ENCODE data around the gene PNMT. TPM values are rescaled to one million over a fixed set of nuclear protein-coding genes. Genes with fewer than 3 reads are reported as not detected.

The PNMT gene
- total RNA-seq (1 to 10 TPM in 1 of 2 donors, under 1 TPM in 1; 0.75 to 1.5 TPM), polyA plus RNA-seq (10 to 100 TPM in 1 of 2 donors, under 1 TPM in 1; 0.75 to 30.2 TPM)
- long read RNA-seq, donor 1: 0 reads
- long read RNA-seq, donor 2, partial matches to known transcripts: 0 of 1 reads
- long read RNA-seq, donor 2, other reads (novel, unspliced or antisense): 0 of 1 reads

DNA sequence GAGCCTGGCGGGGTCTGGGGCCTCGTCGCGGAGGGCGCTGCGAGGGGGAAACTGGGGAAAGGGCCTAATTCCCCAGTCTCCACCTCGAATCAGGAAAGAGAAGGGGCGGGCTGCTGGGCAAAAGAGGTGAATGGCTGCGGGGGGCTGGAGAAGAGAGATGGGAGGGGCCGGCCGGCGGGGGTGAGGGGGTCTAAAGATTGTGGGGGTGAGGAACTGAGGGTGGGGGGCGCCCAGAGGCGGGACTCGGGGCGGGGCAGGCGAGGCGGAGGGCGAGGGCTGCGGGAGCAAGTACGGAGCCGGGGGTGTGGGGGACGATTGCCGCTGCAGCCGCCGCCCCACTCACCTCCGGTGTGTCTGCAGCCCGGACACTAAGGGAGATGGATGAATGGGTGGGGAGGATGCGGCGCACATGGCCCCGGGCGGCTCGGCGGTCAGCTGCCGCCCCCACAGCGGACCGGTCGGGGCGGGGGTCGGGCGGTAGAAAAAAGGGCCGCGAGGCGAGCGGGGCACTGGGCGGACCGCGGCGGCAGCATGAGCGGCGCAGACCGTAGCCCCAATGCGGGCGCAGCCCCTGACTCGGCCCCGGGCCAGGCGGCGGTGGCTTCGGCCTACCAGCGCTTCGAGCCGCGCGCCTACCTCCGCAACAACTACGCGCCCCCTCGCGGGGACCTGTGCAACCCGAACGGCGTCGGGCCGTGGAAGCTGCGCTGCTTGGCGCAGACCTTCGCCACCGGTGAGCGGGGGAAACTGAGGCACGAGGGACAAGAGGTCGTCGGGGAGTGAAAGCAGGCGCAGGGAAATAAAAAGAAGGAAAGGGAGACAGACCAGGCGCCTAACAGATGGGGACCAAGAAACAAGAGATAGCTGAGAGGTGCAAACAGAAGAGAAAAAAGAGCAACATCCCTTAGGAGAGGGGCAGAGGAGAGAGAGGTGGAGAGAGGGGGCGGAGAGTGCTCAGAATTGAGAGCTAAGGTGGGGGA is at the start of gene PNMT:
Gene PNMT, plus strand, starts transcription at position 509 of the 980 bp plus-strand sequence. Its CDS starts 23 bp downstream, at position 532.
- no peak for ATAC-seq (ENCODE audit: low FRiP score)
- Histone ChIP-seq H3K4me1 (ENCODE audit: control insufficient read depth in 1 of 2, insufficient read depth in 2 of 2, low read length in 2 of 2) (no peaks in the 10 kb centered on the region), H3K27ac (ENCODE audit: low read depth in 1 of 2, low read length in 2 of 2) (peak within 1 kb of the TSS in 1 of 2 donors; percentile 15), H3K27me3 (ENCODE audit: control insufficient read depth in 1 of 2, insufficient read depth in 2 of 2, low read length in 1 of 2) (no peaks in the 10 kb centered on the region), H3K36me3 (ENCODE audit: control insufficient read depth in 1 of 2, insufficient read depth in 2 of 2, low read length in 1 of 2) (no peaks in the 10 kb centered on the region), H3K4me3 (ENCODE audit: low read length in 2 of 2) (no peak within 1 kb of the TSS), H3K9me3 (ENCODE audit: control insufficient read depth, low read length) (no peaks in the 10 kb centered on the region)
- intact Hi-C loops (cut with DNase I): loop anchor here (2.0 to 5.0 kb wide), 3 partner anchors 34 to 59 kb away; partner anchors contain the start of gene ERBB2 (in 2 of the 2)
- WGBS, 2 donors: 11 to 13% methylated on average over 74 to 85 of the region's 85 CpGs
- DNase-seq: peak; percentile 80 to 93

- Histone ChIP-seq H3K9me3 (ENCODE audit: control insufficient read depth, low read length) (no peaks in the 10 kb centered on the region), H3K27ac (ENCODE audit: low read depth in 1 of 2, low read length in 2 of 2) (no peak overlapping the region), H3K4me3 (ENCODE audit: low read length in 2 of 2) (no peak overlapping the region), H3K4me1 (ENCODE audit: control insufficient read depth in 1 of 2, insufficient read depth in 2 of 2, low read length in 2 of 2) (no peaks in the 10 kb centered on the region), H3K27me3 (ENCODE audit: control insufficient read depth in 1 of 2, insufficient read depth in 2 of 2, low read length in 1 of 2) (no peaks in the 10 kb centered on the region), H3K36me3 (ENCODE audit: control insufficient read depth in 1 of 2, insufficient read depth in 2 of 2, low read length in 1 of 2) (no peaks in the 10 kb centered on the region)
- DNase-seq: no peak
- ATAC-seq (ENCODE audit: low FRiP score): no peak
- intact Hi-C loops (cut with DNase I): loop anchor here in 1 of 2 donors (1.0 kb wide), 1 partner anchor 135 kb away; no protein-coding TSS in a partner anchor
- WGBS, 2 donors: 55 to 60% methylated on average over 13 of the region's 13 CpGs
These were observed 49.1 kb upstream of the PNMT start for GRCh38 chr17:39618956-39619785.

GRCh38 chr17:39619786-39620101 is 48.5 kb upstream of the PNMT start:
- H3K4me1 ChIP-seq (ENCODE audit: control insufficient read depth in 1 of 2, insufficient read depth in 2 of 2, low read length in 2 of 2): no peaks in the 10 kb centered on the region
- no peaks in the 10 kb centered on the region for H3K27me3 ChIP-seq (ENCODE audit: control insufficient read depth in 1 of 2, insufficient read depth in 2 of 2, low read length in 1 of 2)
- no peak for DNase-seq
- no peak for ATAC-seq (ENCODE audit: low FRiP score)
- H3K9me3 ChIP-seq (ENCODE audit: control insufficient read depth, low read length): no peaks in the 10 kb centered on the region
- intact Hi-C loops (cut with DNase I): loop anchor here (5.0 kb wide), 2 partner anchors 53 to 113 kb away; partner anchors contain the start of gene MIEN1 (in 2 of the 2)
- no peak overlapping the region for H3K27ac ChIP-seq (ENCODE audit: low read depth in 1 of 2, low read length in 2 of 2)
- H3K4me3 ChIP-seq (ENCODE audit: low read length in 2 of 2): no peak overlapping the region
- no peaks in the 10 kb centered on the region for H3K36me3 ChIP-seq (ENCODE audit: control insufficient read depth in 1 of 2, insufficient read depth in 2 of 2, low read length in 1 of 2)
- WGBS, 2 donors: 69 to 78% methylated on average over 1 of the region's 1 CpG

DNA sequence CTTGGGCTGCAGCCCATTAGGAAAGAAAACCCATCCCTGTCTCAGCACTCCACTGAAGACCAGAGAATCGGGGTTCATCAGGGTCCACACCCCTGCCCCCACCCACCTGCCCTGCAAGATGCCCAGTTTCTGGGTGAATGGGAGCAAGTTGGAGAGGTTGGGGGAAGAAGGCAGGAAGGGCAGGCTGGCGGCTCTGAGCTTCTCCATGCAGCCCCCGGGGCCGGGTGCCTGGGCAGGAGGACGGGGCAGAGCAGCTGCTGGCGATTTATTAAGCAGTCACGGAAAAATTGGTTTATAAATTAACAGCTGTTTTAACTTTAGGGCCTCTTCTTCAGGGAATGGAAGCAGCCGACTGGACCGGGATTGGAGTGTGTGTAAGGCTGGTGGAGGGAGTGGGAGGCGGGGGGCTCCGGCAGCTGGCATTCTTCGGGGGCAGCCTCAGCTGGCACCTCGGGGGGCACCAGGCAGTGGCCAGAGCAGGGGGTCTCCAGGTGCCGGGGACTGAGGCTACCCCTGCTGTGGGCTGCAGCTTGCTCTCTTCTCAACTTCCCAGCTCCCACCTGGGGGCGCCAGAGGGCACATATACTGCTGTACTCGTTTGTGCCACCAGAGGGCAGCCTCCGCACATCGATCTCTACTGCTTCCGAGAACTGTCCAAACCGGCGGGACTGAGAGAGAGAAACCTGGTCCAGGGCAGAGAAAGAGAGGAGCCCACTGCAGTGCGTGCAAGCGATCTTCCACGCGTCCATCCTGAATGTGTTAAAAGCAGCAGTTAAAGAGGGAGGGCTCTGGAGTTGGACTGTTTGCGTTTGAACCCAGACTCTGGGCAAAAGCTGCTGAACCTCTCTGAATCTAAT is 46.5 kb upstream of the PNMT start:
- Histone ChIP-seq H3K27me3 (ENCODE audit: control insufficient read depth in 1 of 2, insufficient read depth in 2 of 2, low read length in 1 of 2) (no peaks in the 10 kb centered on the region), H3K4me1 (ENCODE audit: control insufficient read depth in 1 of 2, insufficient read depth in 2 of 2, low read length in 2 of 2) (no peaks in the 10 kb centered on the region), H3K9me3 (ENCODE audit: control insufficient read depth, low read length) (no peaks in the 10 kb centered on the region), H3K27ac (ENCODE audit: low read depth in 1 of 2, low read length in 2 of 2) (no peak overlapping the region), H3K4me3 (ENCODE audit: low read length in 2 of 2) (no peak overlapping the region), H3K36me3 (ENCODE audit: control insufficient read depth in 1 of 2, insufficient read depth in 2 of 2, low read length in 1 of 2) (no peaks in the 10 kb centered on the region)
- DNase-seq: peak; percentile 85 to 94
- 12% methylated on average over 22 to 26 of the region's 26 CpGs for WGBS, 2 donors
- intact Hi-C loops (cut with DNase I): loop anchor here (2.0 to 5.0 kb wide), 4 partner anchors 45 to 135 kb away; partner anchors contain the start of gene MIEN1 (in 2 of the 2)
- peak; percentile 90 for ATAC-seq (ENCODE audit: low FRiP score)

DNA sequence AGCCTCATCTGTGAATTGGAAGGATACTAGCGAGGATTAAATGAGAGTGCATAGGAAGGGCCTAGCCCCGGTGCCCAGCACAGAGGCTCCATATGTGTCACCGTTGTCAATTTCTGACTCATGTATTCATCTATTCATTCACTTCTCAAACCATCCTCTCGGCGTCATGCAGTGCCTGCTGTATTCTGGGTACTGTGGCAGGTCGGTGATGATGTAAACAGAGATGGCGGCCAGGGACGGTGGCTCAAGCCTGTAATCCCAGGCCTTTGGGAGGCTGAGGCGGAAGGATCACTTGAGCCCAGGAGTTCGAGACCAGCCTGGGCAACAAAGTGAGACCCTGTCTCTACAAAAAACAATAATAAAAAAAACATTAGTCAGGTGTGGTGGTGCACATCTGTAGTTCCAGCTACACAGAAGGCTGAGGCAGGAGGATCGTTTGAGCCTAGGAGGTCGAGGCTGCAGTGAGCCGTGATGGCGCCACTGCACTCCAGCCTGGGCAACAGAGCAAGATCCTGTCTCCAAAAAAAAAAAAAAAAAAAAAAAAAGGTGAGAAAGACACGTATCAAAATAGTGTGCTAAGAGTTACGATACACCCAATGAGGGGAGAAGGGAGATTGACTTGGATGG is 45.8 kb upstream of the PNMT start:
- ATAC-seq (ENCODE audit: low FRiP score) (no peak), DNase-seq (no peak)
- Histone ChIP-seq H3K27me3 (ENCODE audit: control insufficient read depth in 1 of 2, insufficient read depth in 2 of 2, low read length in 1 of 2) (no peaks in the 10 kb centered on the region), H3K9me3 (ENCODE audit: control insufficient read depth, low read length) (no peaks in the 10 kb centered on the region), H3K27ac (ENCODE audit: low read depth in 1 of 2, low read length in 2 of 2) (no peak overlapping the region), H3K4me1 (ENCODE audit: control insufficient read depth in 1 of 2, insufficient read depth in 2 of 2, low read length in 2 of 2) (no peaks in the 10 kb centered on the region), H3K4me3 (ENCODE audit: low read length in 2 of 2) (no peak overlapping the region), H3K36me3 (ENCODE audit: control insufficient read depth in 1 of 2, insufficient read depth in 2 of 2, low read length in 1 of 2) (no peaks in the 10 kb centered on the region)
- intact Hi-C loops (cut with DNase I): loop anchor here (1.0 to 5.0 kb wide), 6 partner anchors 44 to 134 kb away; partner anchors contain the start of gene MIEN1 (in 2 of the 2)
- 53 to 54% methylated on average over 16 of the region's 16 CpGs for WGBS, 2 donors

DNA sequence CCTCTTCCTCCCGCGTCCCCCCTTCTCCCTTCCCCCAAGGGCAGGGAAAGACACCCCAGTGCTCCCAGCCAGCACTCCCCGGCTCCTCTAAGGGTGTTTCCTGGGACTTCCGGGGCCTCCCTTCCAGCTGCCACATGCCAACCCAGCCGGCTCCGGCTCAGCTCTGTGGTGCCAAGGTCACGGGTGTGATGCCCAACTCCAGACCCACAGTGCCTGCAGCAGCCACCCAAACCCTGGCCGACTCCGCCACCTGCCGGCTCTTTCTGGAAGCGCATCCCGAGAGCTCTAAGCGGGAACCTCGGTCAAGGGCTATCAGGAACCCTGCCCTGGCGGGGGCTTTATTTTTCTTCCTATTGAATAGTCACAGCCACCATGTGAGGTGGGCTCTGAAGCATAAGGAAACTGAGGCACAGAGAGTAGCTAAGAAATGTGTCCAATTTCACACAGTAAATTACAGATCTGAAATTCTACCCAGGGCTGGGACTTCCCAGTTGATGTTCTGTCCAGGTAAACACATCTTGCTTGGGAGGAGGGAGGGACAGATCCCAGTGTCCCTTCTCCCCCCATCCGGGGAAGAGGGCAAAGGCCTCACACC is 44.8 kb upstream of the PNMT start:
- DNase-seq: peak; percentile 92 to 96
- no peaks in the 10 kb centered on the region for H3K4me1 ChIP-seq (ENCODE audit: control insufficient read depth in 1 of 2, insufficient read depth in 2 of 2, low read length in 2 of 2)
- no peak overlapping the region for H3K4me3 ChIP-seq (ENCODE audit: low read length in 2 of 2)
- no peaks in the 10 kb centered on the region for H3K9me3 ChIP-seq (ENCODE audit: control insufficient read depth, low read length)
- peak; percentile 84 for ATAC-seq (ENCODE audit: low FRiP score)
- 0 to 3% methylated on average over 15 to 16 of the region's 16 CpGs for WGBS, 2 donors
- intact Hi-C loops (cut with DNase I): loop anchor here (1.0 to 5.0 kb wide), 6 partner anchors 43 to 133 kb away; partner anchors contain the start of gene MIEN1 (in 2 of the 2)
- H3K36me3 ChIP-seq (ENCODE audit: control insufficient read depth in 1 of 2, insufficient read depth in 2 of 2, low read length in 1 of 2): no peaks in the 10 kb centered on the region
- no peak overlapping the region for H3K27ac ChIP-seq (ENCODE audit: low read depth in 1 of 2, low read length in 2 of 2)
- no peaks in the 10 kb centered on the region for H3K27me3 ChIP-seq (ENCODE audit: control insufficient read depth in 1 of 2, insufficient read depth in 2 of 2, low read length in 1 of 2)

- H3K36me3 ChIP-seq (ENCODE audit: control insufficient read depth in 1 of 2, insufficient read depth in 2 of 2, low read length in 1 of 2): no peaks in the 10 kb centered on the region
- H3K4me3 ChIP-seq (ENCODE audit: low read length in 2 of 2): no peak overlapping the region
- H3K9me3 ChIP-seq (ENCODE audit: control insufficient read depth, low read length): no peaks in the 10 kb centered on the region
- no peaks in the 10 kb centered on the region for H3K27me3 ChIP-seq (ENCODE audit: control insufficient read depth in 1 of 2, insufficient read depth in 2 of 2, low read length in 1 of 2)
- H3K4me1 ChIP-seq (ENCODE audit: control insufficient read depth in 1 of 2, insufficient read depth in 2 of 2, low read length in 2 of 2): no peaks in the 10 kb centered on the region
- no peak overlapping the region for H3K27ac ChIP-seq (ENCODE audit: low read depth in 1 of 2, low read length in 2 of 2)
- 71 to 75% methylated on average over 8 of the region's 8 CpGs for WGBS, 2 donors
- intact Hi-C loops (cut with DNase I): loop anchor here (5.0 kb wide), 2 partner anchors 48 to 108 kb away; partner anchors contain the start of gene MIEN1 (in 2 of the 2)
- ATAC-seq (ENCODE audit: low FRiP score): no peak
- DNase-seq: no peak
These were observed 43.9 kb upstream of the PNMT start for GRCh38 chr17:39624313-39624712.

Data from aorta (tissue), 5 donors.